Activated T-cell treated with anti-CD3 and anti-CD28 coated beads for 48 hours (primary cell): ENCODE measurements around the gene ATP5F1D.

Experiments
- DNase-seq: peaks from one replicate; pipeline ENCODE4 v3.0.0-alpha.2; 2020; ENCODE audit warnings: low read depth

ATP5F1D gene

GRCh38 chr19:1270854-1271527, 29.4 kb downstream of the ATP5F1D start:
- no peak for DNase-seq

GRCh38 chr19:1271528-1272422, 30.2 kb downstream of the ATP5F1D start:
- DNase-seq = no peak

- DNase-seq = no peak
These were observed 31.1 kb downstream of the ATP5F1D start for GRCh38 chr19:1272423-1273262.

- DNase-seq = no peak
These were observed 31.9 kb downstream of the ATP5F1D start for GRCh38 chr19:1273263-1274041.

GRCh38 chr19:1274081-1274851, 32.7 kb downstream of the ATP5F1D start:
- DNase-seq = no peak

GRCh38 chr19:1274852-1275259, 33.3 kb downstream of the ATP5F1D start:
- DNase-seq = no peak

- peak; percentile 95 for DNase-seq
These were observed 33.9 kb downstream of the ATP5F1D start, which contains the start of gene FAM174C for GRCh38 chr19:1275260-1275975. Gene FAM174C, plus strand, starts transcription at chr19:1275530. Its CDS starts 20 bp downstream, at chr19:1275550.

- DNase-seq = no peak
These were observed 34.6 kb downstream of the ATP5F1D start for GRCh38 chr19:1275976-1276627.

- DNase-seq = peak; percentile 33
These were observed 35.1 kb downstream of the ATP5F1D start for GRCh38 chr19:1276628-1277022.

GRCh38 chr19:1277061-1277460, 35.5 kb downstream of the ATP5F1D start:
- no peak for DNase-seq

- DNase-seq = no peak
These were observed 36.5 kb downstream of the ATP5F1D start for GRCh38 chr19:1278074-1278473.

- DNase-seq = no peak
These were observed 37.4 kb downstream of the ATP5F1D start for GRCh38 chr19:1278713-1279660.

- peak; percentile 81 for DNase-seq
These were observed 38.3 kb downstream of the ATP5F1D start for GRCh38 chr19:1279782-1280341.

GRCh38 chr19:1280636-1281568, 39.4 kb downstream of the ATP5F1D start:
- no peak for DNase-seq

GRCh38 chr19:1281569-1282287, 40.2 kb downstream of the ATP5F1D start:
- DNase-seq = no peak

- DNase-seq = no peak
These were observed 41.1 kb downstream of the ATP5F1D start for GRCh38 chr19:1282588-1283206.
